ENCODE data around the gene ZNF516.

ZNF516 gene

GRCh38 chr18:76468345-76469304 lies 26.4 kb downstream of the ZNF516 start:
- DNase-seq: no peak

GRCh38 chr18:76467371-76468190 lies 27.5 kb downstream of the ZNF516 start:
- no peak for DNase-seq

DNA sequence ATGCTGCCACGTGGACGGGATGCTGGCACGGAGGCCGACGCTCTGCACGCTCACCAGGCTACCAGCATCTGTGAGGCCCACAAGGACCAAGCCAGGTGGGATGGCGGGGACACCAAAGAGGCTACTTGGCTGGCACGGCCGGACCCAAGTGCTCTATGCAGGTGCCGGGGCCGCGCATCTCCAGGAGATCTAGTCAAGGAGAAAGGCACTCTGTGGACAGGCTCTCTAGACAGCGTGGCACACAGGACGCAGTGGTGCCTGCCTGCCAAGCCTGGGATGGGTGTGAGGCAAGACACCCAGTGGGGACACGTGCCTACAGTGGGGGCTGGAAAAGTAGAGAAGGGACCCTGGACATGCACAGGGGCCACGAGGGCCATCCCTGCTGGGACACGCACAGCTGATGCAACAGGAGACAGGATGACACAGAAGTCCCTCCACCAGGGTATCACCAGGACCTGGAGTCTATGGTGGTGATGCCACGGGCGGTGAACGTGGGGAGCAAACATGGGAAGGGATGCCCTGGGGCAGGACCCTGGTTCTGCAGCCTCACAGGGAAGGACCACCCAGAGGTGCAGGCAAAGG lies 28.5 kb downstream of the ZNF516 start:
- DNase-seq: no peak

DNA sequence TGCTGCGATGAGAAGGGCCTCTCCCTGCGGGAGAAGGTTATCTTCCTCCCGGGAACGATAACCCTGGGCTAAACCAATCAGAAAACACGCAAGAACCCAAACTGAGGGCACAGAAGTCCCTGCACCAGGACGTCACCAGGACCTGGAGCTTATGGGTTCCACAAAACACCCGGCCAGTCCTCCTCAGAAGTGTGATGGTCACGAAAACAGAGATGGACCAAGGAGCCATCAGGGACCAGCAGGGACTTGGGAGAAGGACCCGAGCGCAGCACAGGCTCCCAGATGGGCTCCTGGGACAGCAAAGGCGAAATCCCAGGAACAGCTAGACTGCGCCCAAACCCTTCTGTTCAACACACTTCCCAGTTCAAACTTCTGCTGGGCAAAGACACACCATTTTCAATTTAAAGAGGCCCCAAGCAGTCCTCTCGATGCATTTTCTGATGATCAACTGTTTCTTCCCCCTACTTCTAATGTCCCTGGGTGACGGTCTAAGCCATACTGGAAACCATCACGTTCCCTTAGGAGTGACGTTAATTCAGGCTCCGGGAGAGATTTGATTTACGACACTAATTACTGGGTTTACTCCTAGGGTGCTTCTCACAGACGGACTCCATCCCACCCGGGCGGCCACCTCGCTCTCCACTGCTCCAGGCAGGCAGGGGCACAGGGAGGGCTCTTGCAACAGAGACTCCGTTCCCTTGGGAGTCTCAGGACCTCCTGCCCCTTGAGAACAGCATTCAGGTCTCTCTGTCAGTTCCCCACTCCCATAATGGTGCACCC lies 29.2 kb downstream of the ZNF516 start:
- DNase-seq: no peak

- DNase-seq: no peak
Measured at GRCh38 chr18:76464281-76465259, 30.5 kb downstream of the ZNF516 start.

GRCh38 chr18:76463872-76464271 lies 31.2 kb downstream of the ZNF516 start:
- DNase-seq: no peak

GRCh38 chr18:76463358-76463757 lies 31.7 kb downstream of the ZNF516 start:
- DNase-seq: no peak

DNA sequence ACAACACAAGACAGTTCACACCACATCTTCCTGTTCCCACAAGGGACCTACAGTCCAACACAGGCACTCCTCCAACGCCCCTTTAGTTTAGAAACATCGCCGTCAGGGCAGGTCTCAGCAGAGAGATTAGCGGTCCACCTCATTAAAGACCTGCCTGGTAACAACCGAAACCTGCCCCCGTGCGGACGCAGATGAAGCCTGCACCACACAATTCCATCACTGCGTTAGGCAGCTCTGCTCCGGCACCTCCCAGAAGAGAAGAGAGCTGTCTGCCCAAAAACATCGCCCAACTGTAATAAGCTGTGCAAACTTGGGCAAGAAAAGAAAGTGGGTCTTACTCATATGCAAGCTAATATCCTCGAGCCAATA lies 32.7 kb downstream of the ZNF516 start:
- no peak for DNase-seq

GRCh38 chr18:76461692-76462325 lies 33.2 kb downstream of the ZNF516 start:
- DNase-seq: no peak

DNA sequence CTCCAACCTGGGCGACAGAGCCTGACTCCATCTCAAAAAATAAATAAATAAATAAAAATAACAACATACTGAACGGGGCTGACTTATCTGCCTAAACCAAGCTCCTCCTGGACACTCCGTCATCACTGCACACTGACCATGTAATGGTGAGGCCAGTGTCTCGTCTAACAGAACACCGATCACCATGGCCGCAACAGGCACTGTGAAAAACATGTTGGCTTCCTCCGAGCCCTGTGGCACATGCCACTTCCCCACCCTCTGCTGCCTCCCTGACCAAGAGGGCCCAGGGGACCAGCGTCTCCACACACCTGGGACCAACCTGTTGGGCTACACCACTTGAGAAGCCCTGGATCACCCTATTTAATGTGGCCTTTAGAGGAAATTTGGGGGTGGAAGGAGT lies 33.9 kb downstream of the ZNF516 start:
- DNase-seq: no peak

DNA sequence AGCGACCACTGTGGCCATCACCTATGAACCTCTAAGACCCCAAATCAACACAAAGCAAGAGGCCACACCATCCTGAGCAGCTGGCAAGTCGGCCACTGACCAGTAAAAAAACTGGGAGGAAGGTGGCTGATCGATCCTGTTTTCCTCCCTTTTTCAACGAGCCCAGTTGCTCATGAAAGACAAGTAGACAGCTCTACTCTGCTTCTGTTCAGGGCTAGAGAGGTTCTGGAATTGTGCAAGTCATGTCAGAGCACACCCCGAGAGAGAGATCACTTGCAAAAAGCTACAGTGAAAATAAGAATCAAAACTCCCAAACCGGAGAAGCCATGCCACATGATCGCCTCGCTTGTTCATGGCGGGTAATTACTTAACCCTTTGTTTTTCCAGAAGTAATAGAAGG lies 34.6 kb downstream of the ZNF516 start:
- no peak for DNase-seq

GRCh38 chr18:76459687-76460350 lies 35.2 kb downstream of the ZNF516 start:
- peak in 1 of 51 donors; percentile 33 for DNase-seq

- DNase-seq: no peak
Measured at GRCh38 chr18:76459312-76459686, 35.7 kb downstream of the ZNF516 start.

GRCh38 chr18:76458522-76459311 lies 36.3 kb downstream of the ZNF516 start:
- DNase-seq: no peak

- DNase-seq: no peak
Measured at GRCh38 chr18:76457957-76458356, 37.1 kb downstream of the ZNF516 start.

GRCh38 chr18:76457475-76457874 lies 37.6 kb downstream of the ZNF516 start:
- DNase-seq: no peak

GRCh38 chr18:76456823-76457222 lies 38.2 kb downstream of the ZNF516 start:
- DNase-seq: no peak
